Measurements from ENCODE around the gene UNC5A. TPM values are rescaled to one million over a fixed set of nuclear protein-coding genes. Genes with fewer than 3 reads are reported as not detected.

UNC5A gene
- total and polyA plus RNA-seq, 2 of the 8 experiments (the other 6 are each of a cell fraction or from before 2014, with no cell fraction given) = 4.0 to 7.6 TPM

DNA sequence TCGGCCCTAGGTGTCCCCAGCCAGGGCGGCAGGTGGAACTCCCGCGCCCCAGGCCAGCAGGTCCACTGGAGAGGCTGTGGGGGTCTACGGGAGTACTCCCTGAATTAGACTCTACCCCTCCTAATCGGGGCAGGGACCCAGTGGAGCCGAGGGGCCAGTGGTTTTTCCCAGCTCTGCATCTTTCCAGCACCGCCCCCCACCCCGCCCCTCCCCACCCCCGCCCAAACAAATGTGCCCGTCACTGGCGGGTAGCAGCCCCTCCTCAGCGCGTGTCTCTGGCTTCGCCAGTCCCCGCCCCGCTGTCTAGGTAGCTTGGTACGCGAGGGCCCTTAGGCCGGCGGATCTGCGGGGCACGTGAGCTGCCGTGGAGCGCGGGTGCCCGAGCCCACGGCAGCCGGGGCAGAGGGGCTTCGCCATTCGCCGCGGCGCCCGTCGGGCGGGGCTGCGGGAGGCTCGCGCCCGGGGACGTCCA is 7.0 kb downstream of the UNC5A start:
- Histone ChIP-seq H2BK15ac (ENCODE audit: low read length) (no peak overlapping the region), H2BK20ac (ENCODE audit: low read length) (no peak overlapping the region), H2AFZ (ENCODE audit: low read length) (no peak overlapping the region), H3K23me2 (ENCODE audit: low read depth, low read length) (peaks cover 7% of the 10 kb centered on the region; the same call in 1 of the 2 replicates), H2BK12ac (ENCODE audit: low read depth, low read length) (no peak overlapping the region), H3K27me3 (replicated peaks in 1 of 4; ENCODE audit: control insufficient read depth in 3 of 4, extremely low read depth in 1 of 4, insufficient read depth in 3 of 4, low read length in 3 of 4) (peaks cover 2 to 11% (median 7%) of the 10 kb centered on the region in 4 experiments), H3K79me2 (ENCODE audit: control insufficient read depth in 1 of 2, insufficient read depth in 2 of 2, low read length in 2 of 2) (no peaks in the 10 kb centered on the region), H3K14ac (ENCODE audit: insufficient read length) (no peak overlapping the region), H3K18ac (ENCODE audit: extremely low read depth, low read length) (no peak overlapping the region), H3K56ac (replicated peaks; ENCODE audit: insufficient read length, low read depth, low read length) (no peak overlapping the region), H3K4me1 (replicated peaks in 1 of 4; ENCODE audit: control insufficient read depth in 3 of 4, insufficient read depth in 4 of 4, low read length in 3 of 4) (peaks cover 4 to 46% (median 20%) of the 10 kb centered on the region in 4 experiments), H3K36me3 (ENCODE audit: control insufficient read depth in 2 of 4, insufficient read depth in 4 of 4, low read length in 3 of 4) (no peaks in the 10 kb centered on the region), H2AK5ac (ENCODE audit: low read depth, low read length) (no peak overlapping the region), H3K4ac (replicated peaks; ENCODE audit: insufficient read length, low read depth, low read length) (no peak overlapping the region), H4K5ac (ENCODE audit: insufficient read length, low read depth, low read length) (no peak overlapping the region), H3K27ac (ENCODE audit: low read depth, low read length) (no peak overlapping the region), H2BK120ac (replicated peaks; ENCODE audit: low read depth, low read length) (no peak overlapping the region), H3K9me3 (ENCODE audit: insufficient read depth in 2 of 2, low read depth in 1 of 2, low read length in 1 of 2) (no peaks in the 10 kb centered on the region), H4K20me1 (replicated peaks in 1 of 2; ENCODE audit: control insufficient read depth in 1 of 2, insufficient read depth in 2 of 2, low read length in 2 of 2) (peaks cover 0 to 4% of the 10 kb centered on the region in 2 experiments), H3K4me2 (ENCODE audit: insufficient read depth in 1 of 2, low read depth in 2 of 2, low read length in 2 of 2) (peak overlapping the region; percentile 67 to 76), H2BK5ac (ENCODE audit: low read depth, low read length) (no peak overlapping the region), H3K23ac (ENCODE audit: insufficient read length) (no peak overlapping the region), H3K4me3 (ENCODE audit: extremely low read depth in 1 of 4, insufficient read depth in 2 of 4, low read depth in 3 of 4, low read length in 4 of 4) (peak overlapping the region; percentile 28 to 66 (median 48)), H4K91ac (replicated peaks; ENCODE audit: insufficient read length, low read length) (peak overlapping the region; percentile 46), H3K9ac (replicated peaks in 1 of 4; ENCODE audit: extremely low read depth in 1 of 4, low read depth in 3 of 4, low read length in 3 of 4) (no peak overlapping the region; a peak in 1 of 7 replicates), H4K8ac (ENCODE audit: extremely low read depth, insufficient read depth, low read length) (peak overlapping the region; percentile 11; the same call in 1 of the 2 replicates), H3K79me1 (ENCODE audit: low read depth, low read length) (no peaks in the 10 kb centered on the region; the same call in 1 of the 2 replicates)
- WGBS, 2 experiments (ENCODE audit: extremely low coverage in 1 of 2, insufficient coverage in 1 of 2, insufficient read length in 1 of 2, insufficient replicate concordance in 2 of 2, low coverage in 1 of 2, low lambda C conversion rate in 2 of 2, missing lambda C conversion rate in 1 of 2) = 2% methylated on average over 32 of the region's 42 CpGs; no CpG with 5 or more reads in 1 of the 2 experiments
- CTCF ChIA-PET (ENCODE audit: partially characterized antibody) = interaction anchor here (0.8 to 2.1 kb wide), 12 partner anchors 8 to 157 kb away, joined by 3 to 12 read pairs (median 4); no protein-coding TSS in a partner anchor
- DNase-seq (ENCODE audit: low read depth in 1 of 2, low spot score in 2 of 2) (peak in 1 of 2 experiments; percentile 66), FAIRE-seq (no peak)
- POLR2A ChIA-PET (ENCODE audit: partially characterized antibody) = interaction anchor here (0.8 to 1.4 kb wide), 5 partner anchors 12 to 315 kb away, joined by 3 to 4 read pairs (median 3); no protein-coding TSS in a partner anchor
- TF ChIP-seq, protein P1, sequence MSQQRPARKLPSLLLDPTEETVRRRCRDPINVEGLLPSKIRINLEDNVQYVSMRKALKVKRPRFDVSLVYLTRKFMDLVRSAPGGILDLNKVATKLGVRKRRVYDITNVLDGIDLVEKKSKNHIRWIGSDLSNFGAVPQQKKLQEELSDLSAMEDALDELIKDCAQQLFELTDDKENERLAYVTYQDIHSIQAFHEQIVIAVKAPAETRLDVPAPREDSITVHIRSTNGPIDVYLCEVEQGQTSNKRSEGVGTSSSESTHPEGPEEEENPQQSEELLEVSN (IDR thresholded peaks at IDR 0.05) = peak; percentile 51; the same call in 1 of the 2 replicates
- TF ChIP-seq CREB1 (IDR thresholded peaks at IDR 0.05) (0 out of 2 replicates have a peak, but pooled peaks have one; percentile 18), SIRT6 (IDR thresholded peaks at IDR 0.05; ENCODE audit: low read length) (no peak), SP4 (IDR thresholded peaks at IDR 0.05; ENCODE audit: low read length) (no peak), CBX8 (IDR thresholded peaks at IDR 0.05; ENCODE audit: borderline replicate concordance, low read depth, low read length) (no peak), PHF8 (conservative IDR thresholded peaks at IDR 0.05; ENCODE audit: low read depth, low read length) (0 out of 2 replicates have a peak, but pooled peaks have one; percentile 26), ASH2L (IDR thresholded peaks at IDR 0.05; ENCODE audit: low read length) (no peak), RFX5 (IDR thresholded peaks at IDR 0.05; ENCODE audit: borderline replicate concordance, low read depth, low read length) (no peak), SIN3A (conservative IDR thresholded peaks at IDR 0.05 in 1 of 2, IDR thresholded peaks at IDR 0.05 in 1 of 2; ENCODE audit: low read depth in 1 of 2, low read length in 2 of 2) (0 out of 4 replicates have a peak, but pooled peaks of 1 of the 2 experiments have one; percentile 7)
- TF ChIP-seq, protein P2, sequence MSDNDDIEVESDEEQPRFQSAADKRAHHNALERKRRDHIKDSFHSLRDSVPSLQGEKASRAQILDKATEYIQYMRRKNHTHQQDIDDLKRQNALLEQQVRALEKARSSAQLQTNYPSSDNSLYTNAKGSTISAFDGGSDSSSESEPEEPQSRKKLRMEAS (IDR thresholded peaks at IDR 0.05) = peak; percentile 72

All from H1 (cell line).